Thyroid gland (tissue), 4 donors: Measurements from ENCODE around the gene ACAD10. TPM values are rescaled to one million over a fixed set of nuclear protein-coding genes. Genes with fewer than 3 reads are reported as not detected.
"Not testable (repeated sequence)": the region's sequence is repeated elsewhere in the genome, so short reads cannot be mapped to it uniquely, and the experiment has no call there.

Experiments
- DNase-seq, 2 donors: peaks; one replicate each; pipeline ENCODE4 v3.0.0-alpha.2; 2019
- H3K27ac ChIP-seq, 3 donors: fragments of 200-600 bp; sonication (generic); 1 replicate in 2 of 3; 2 replicates in 1 of 3; pipeline ENCODE4 v1.5.1; 2016 to 2019; ENCODE audit warnings: mild to moderate bottlenecking in 1 of 3, moderate library complexity in 1 of 3
- H3K27me3 ChIP-seq: fragments of 200-600 bp; sonication (generic); one replicate; pipeline ENCODE4 v1.5.1; 2019
- H3K36me3 ChIP-seq, 2 donors: fragments of 200-600 bp; sonication (generic); one replicate each; pipeline ENCODE4 v1.5.1; 2016 to 2019
- H3K4me1 ChIP-seq, 2 donors: fragments of 200-600 bp; sonication (generic); one replicate each; pipeline ENCODE4 v1.5.1; 2017 to 2019
- H3K4me3 ChIP-seq, 3 donors: fragments of 200-600 bp; sonication (generic); replicated peaks in 1 of 3; 1 replicate in 2 of 3; 2 replicates in 1 of 3; pipeline ENCODE4 v1.5.1; 2016; ENCODE audit warnings: mild to moderate bottlenecking in 1 of 3
- H3K9me3 ChIP-seq: fragments of 200-600 bp; sonication (generic); one replicate; pipeline ENCODE4 v1.5.1; 2017
- CTCF ChIP-seq, 6 experiments: fragments of 200-600 bp in 3 of 6; fragments of 450-650 bp in 3 of 6; sonication (generic) in 3 of 6; IDR thresholded peaks; one replicate each; pipeline ENCODE4 v1.5.1; 2016 to 2019; ENCODE audit warnings: antibody characterized with exemption in 6 of 6, mild to moderate bottlenecking in 2 of 6, inconsistent platforms in 1 of 6, moderate library complexity in 1 of 6
- POLR2A ChIP-seq, 2 donors: fragments of 450-650 bp; IDR thresholded peaks; one replicate each; pipeline ENCODE4 v1.6.1; 2017; ENCODE audit warnings: antibody characterized with exemption in 2 of 2, mild to moderate bottlenecking in 2 of 2, moderate library complexity in 1 of 2
- WGBS, 2 donors: methylation state at CpG; one replicate each; pipeline ENCODE4 v1.1.5; 2017; 5-methylcytosine and 5-hydroxymethylcytosine counted together
- intact Hi-C: fragments of 100-400 bp; cut with DNase I; formaldehyde crosslinking; loops from one replicate; pipeline ENCODE4 v1.15.1; 2023
- total RNA-seq, 4 donors: library from RNA; depleted of rRNA; stranded (reverse); fragments of >200 nt; gene quantifications; one replicate each; pipeline ENCODE4 v1.2.3, GENCODE V29; 2016

ACAD10 gene
- total RNA-seq, 4 donors from 2014 or later = 43.0 to 65.5 (median 52.8) TPM

- Histone ChIP-seq H3K27ac (no peak overlapping the region), H3K4me3 (no peak overlapping the region), H3K9me3 (no peaks in the 10 kb centered on the region), H3K4me1 (no peaks in the 10 kb centered on the region), H3K36me3 (peaks cover 51 to 53% of the 10 kb centered on the region in 2 donors), H3K27me3 (no peaks in the 10 kb centered on the region)
- TF ChIP-seq POLR2A (IDR thresholded peaks at IDR 0.05) (no peak), CTCF (IDR thresholded peaks at IDR 0.05) (no peak)
- 96 to 97% methylated on average over 10 of the region's 10 CpGs for WGBS, 2 donors
- intact Hi-C loops = no loop called here
- DNase-seq = no peak
These were observed 13.0 kb upstream of the ACAD10 start for GRCh38 chr12:111672822-111673381.

GRCh38 chr12:111673503-111673902 is 12.3 kb upstream of the ACAD10 start:
- no peak for DNase-seq
- Histone ChIP-seq H3K27me3 (no peaks in the 10 kb centered on the region), H3K9me3 (no peaks in the 10 kb centered on the region), H3K4me1 (no peaks in the 10 kb centered on the region), H3K27ac (no peak overlapping the region), H3K36me3 (peaks cover 55 to 59% of the 10 kb centered on the region in 2 donors), H3K4me3 (no peak overlapping the region)
- TF ChIP-seq POLR2A (IDR thresholded peaks at IDR 0.05) (no peak), CTCF (IDR thresholded peaks at IDR 0.05) (peak in 2 of 6 experiments; percentile 15 to 36)
- 86% methylated on average over 3 of the region's 3 CpGs for WGBS, 2 donors
- intact Hi-C loops = no loop called here

GRCh38 chr12:111677186-111677585 is 8.7 kb upstream of the ACAD10 start:
- WGBS, 2 donors = 92 to 94% methylated on average over 5 of the region's 5 CpGs
- intact Hi-C loops = no loop called here
- Histone ChIP-seq H3K4me3 (no peak overlapping the region), H3K9me3 (no peaks in the 10 kb centered on the region), H3K4me1 (no peaks in the 10 kb centered on the region), H3K27ac (no peak overlapping the region), H3K27me3 (no peaks in the 10 kb centered on the region), H3K36me3 (peaks cover 60 to 73% of the 10 kb centered on the region in 2 donors)
- DNase-seq = no peak
- TF ChIP-seq CTCF (IDR thresholded peaks at IDR 0.05) (no peak), POLR2A (IDR thresholded peaks at IDR 0.05) (no peak)

GRCh38 chr12:111684485-111685198 is 1.2 kb upstream of the ACAD10 start:
- Histone ChIP-seq H3K4me1 (peaks cover 20 to 21% of the 10 kb centered on the region in 2 donors), H3K36me3 (peaks cover 16 to 30% of the 10 kb centered on the region in 2 donors), H3K4me3 (peak overlapping the region in 2 of 3 donors; percentile 92 to 93), H3K27ac (peak overlapping the region in 1 of 3 donors; percentile 79)
- DNase-seq, H3K9me3 ChIP-seq, H3K27me3 ChIP-seq: not testable (repeated sequence)
- intact Hi-C loops = loop anchor here (10.0 kb wide), 1 partner anchor 130 kb away; no protein-coding TSS in a partner anchor
- 79 to 84% methylated on average over 12 to 13 of the region's 13 CpGs for WGBS, 2 donors

- no peak for DNase-seq
- H3K4me1 ChIP-seq = peaks cover 20 to 21% of the 10 kb centered on the region in 2 donors
- 0% methylated on average over 18 to 20 of the region's 36 CpGs for WGBS, 2 donors
- H3K27ac ChIP-seq = peak overlapping the region; percentile 16 to 79 (median 76)
- no peak for TF ChIP-seq CTCF (IDR thresholded peaks at IDR 0.05)
- no peak for TF ChIP-seq POLR2A (IDR thresholded peaks at IDR 0.05)
- no peaks in the 10 kb centered on the region for H3K27me3 ChIP-seq
- peaks cover 15 to 23% of the 10 kb centered on the region in 2 donors for H3K36me3 ChIP-seq
- H3K9me3 ChIP-seq = no peaks in the 10 kb centered on the region
- intact Hi-C loops = loop anchor here (10.0 kb wide), 1 partner anchor 129 kb away; no protein-coding TSS in a partner anchor
- H3K4me3 ChIP-seq = peak overlapping the region; percentile 43 to 93 (median 92)
These were observed 487 bp upstream of the ACAD10 start for GRCh38 chr12:111685322-111685810.
